Measurements from ENCODE around the gene GRIK4. TPM values are rescaled to one million over a fixed set of nuclear protein-coding genes. Genes with fewer than 3 reads are reported as not detected.

Gene GRIK4
- total RNA-seq, 2 experiments from 2014 or later: not detected

GRCh38 chr11:120514541-120515121 lies 3.1 kb downstream of the GRIK4 start:
- no peak overlapping the region for H3K27ac Mint-ChIP-seq

GRCh38 chr11:120515186-120515723 lies 3.7 kb downstream of the GRIK4 start:
- Mint-ChIP-seq H3K27me3 (peaks cover 36% of the 10 kb centered on the region), H3K36me3 (no peaks in the 10 kb centered on the region), H3K4me3 (no peak overlapping the region), H3K4me1 (peaks cover 3% of the 10 kb centered on the region), H3K9me3 (no peaks in the 10 kb centered on the region), H3K27ac (no peak overlapping the region)
- DNase-seq: peak; percentile 4
- POLR2A ChIA-PET: no interaction called here
- no peak for ATAC-seq (ENCODE audit: low read depth)

More at GRCh38 chr11:120514541-120515121, 3.1 kb downstream of the GRIK4 start:
- Mint-ChIP-seq H3K27me3 (peaks cover 36% of the 10 kb centered on the region), H3K4me1 (peaks cover 3% of the 10 kb centered on the region), H3K36me3 (no peaks in the 10 kb centered on the region), H3K4me3 (no peak overlapping the region), H3K9me3 (no peaks in the 10 kb centered on the region)
- DNase-seq: no peak
- ATAC-seq (ENCODE audit: low read depth): no peak
- POLR2A ChIA-PET: no interaction called here

- DNase-seq (no peak), ATAC-seq (ENCODE audit: low read depth) (no peak)
- Mint-ChIP-seq H3K4me3 (no peak overlapping the region), H3K9me3 (no peaks in the 10 kb centered on the region), H3K4me1 (no peaks in the 10 kb centered on the region), H3K27ac (no peak overlapping the region), H3K27me3 (peaks cover 29% of the 10 kb centered on the region), H3K36me3 (no peaks in the 10 kb centered on the region)
- POLR2A ChIA-PET: no interaction called here
Measured at GRCh38 chr11:120516461-120517389, 5.2 kb downstream of the GRIK4 start.

GRCh38 chr11:120517390-120517761 lies 5.8 kb downstream of the GRIK4 start:
- Mint-ChIP-seq H3K4me1 (no peaks in the 10 kb centered on the region), H3K36me3 (no peaks in the 10 kb centered on the region), H3K27me3 (peaks cover 26% of the 10 kb centered on the region), H3K4me3 (no peak overlapping the region), H3K9me3 (no peaks in the 10 kb centered on the region), H3K27ac (no peak overlapping the region)
- POLR2A ChIA-PET: no interaction called here
- ATAC-seq (ENCODE audit: low read depth) (no peak), DNase-seq (no peak)

GRCh38 chr11:120517801-120518291 lies 6.3 kb downstream of the GRIK4 start:
- DNase-seq (no peak), ATAC-seq (ENCODE audit: low read depth) (no peak)
- Mint-ChIP-seq H3K9me3 (no peaks in the 10 kb centered on the region), H3K4me3 (no peak overlapping the region), H3K27ac (no peak overlapping the region), H3K36me3 (no peaks in the 10 kb centered on the region), H3K4me1 (no peaks in the 10 kb centered on the region), H3K27me3 (peaks cover 24% of the 10 kb centered on the region)
- POLR2A ChIA-PET: no interaction called here

- POLR2A ChIA-PET: no interaction called here
- H3K27ac Mint-ChIP-seq: no peak overlapping the region
- ATAC-seq (ENCODE audit: low read depth) (no peak), DNase-seq (no peak)
- no peaks in the 10 kb centered on the region for H3K4me1 Mint-ChIP-seq
- H3K9me3 Mint-ChIP-seq: no peaks in the 10 kb centered on the region
- H3K4me3 Mint-ChIP-seq: no peak overlapping the region
- no peaks in the 10 kb centered on the region for H3K36me3 Mint-ChIP-seq
- peaks cover 19% of the 10 kb centered on the region for H3K27me3 Mint-ChIP-seq
Measured at GRCh38 chr11:120518356-120518755, 6.8 kb downstream of the GRIK4 start.

- POLR2A ChIA-PET: no interaction called here
- no peaks in the 10 kb centered on the region for H3K4me1 Mint-ChIP-seq
- DNase-seq: no peak
- H3K27me3 Mint-ChIP-seq: peaks cover 17% of the 10 kb centered on the region
- H3K36me3 Mint-ChIP-seq: no peaks in the 10 kb centered on the region
- ATAC-seq (ENCODE audit: low read depth): no peak
- H3K4me3 Mint-ChIP-seq: no peak overlapping the region
- no peaks in the 10 kb centered on the region for H3K9me3 Mint-ChIP-seq
- no peak overlapping the region for H3K27ac Mint-ChIP-seq
Measured at GRCh38 chr11:120519474-120519873, 7.9 kb downstream of the GRIK4 start.

- H3K4me1 Mint-ChIP-seq: no peaks in the 10 kb centered on the region
- H3K36me3 Mint-ChIP-seq: no peaks in the 10 kb centered on the region
- no peak for DNase-seq
- POLR2A ChIA-PET: no interaction called here
- ATAC-seq (ENCODE audit: low read depth): no peak
- H3K4me3 Mint-ChIP-seq: no peak overlapping the region
- H3K9me3 Mint-ChIP-seq: no peaks in the 10 kb centered on the region
- H3K27ac Mint-ChIP-seq: no peak overlapping the region
- peaks cover 12% of the 10 kb centered on the region for H3K27me3 Mint-ChIP-seq
Measured at GRCh38 chr11:120520091-120520822, 8.7 kb downstream of the GRIK4 start.

- Mint-ChIP-seq H3K4me3 (no peak overlapping the region), H3K27me3 (peaks cover 5% of the 10 kb centered on the region), H3K36me3 (no peaks in the 10 kb centered on the region), H3K4me1 (no peaks in the 10 kb centered on the region), H3K27ac (no peak overlapping the region), H3K9me3 (no peaks in the 10 kb centered on the region)
- POLR2A ChIA-PET: no interaction called here
- DNase-seq (no peak), ATAC-seq (ENCODE audit: low read depth) (no peak)
Measured at GRCh38 chr11:120521176-120521575, 9.6 kb downstream of the GRIK4 start.

GRCh38 chr11:120522021-120522420 lies 10.5 kb downstream of the GRIK4 start:
- POLR2A ChIA-PET: no interaction called here

GRCh38 chr11:120522736-120523135 lies 11.2 kb downstream of the GRIK4 start:
- POLR2A ChIA-PET: no interaction called here
- no peak overlapping the region for H3K27ac Mint-ChIP-seq
- peaks cover 2% of the 10 kb centered on the region for H3K27me3 Mint-ChIP-seq
- no peak overlapping the region for H3K4me3 Mint-ChIP-seq
- DNase-seq: no peak
- no peaks in the 10 kb centered on the region for H3K9me3 Mint-ChIP-seq
- no peaks in the 10 kb centered on the region for H3K4me1 Mint-ChIP-seq
- H3K36me3 Mint-ChIP-seq: no peaks in the 10 kb centered on the region
- ATAC-seq (ENCODE audit: low read depth): no peak

More at GRCh38 chr11:120522021-120522420, 10.5 kb downstream of the GRIK4 start:
- no peaks in the 10 kb centered on the region for H3K9me3 Mint-ChIP-seq
- no peaks in the 10 kb centered on the region for H3K36me3 Mint-ChIP-seq
- no peaks in the 10 kb centered on the region for H3K4me1 Mint-ChIP-seq
- DNase-seq: no peak
- H3K4me3 Mint-ChIP-seq: no peak overlapping the region
- H3K27ac Mint-ChIP-seq: no peak overlapping the region
- no peak for ATAC-seq (ENCODE audit: low read depth)
- peaks cover 2% of the 10 kb centered on the region for H3K27me3 Mint-ChIP-seq

GRCh38 chr11:120523196-120523595 lies 11.6 kb downstream of the GRIK4 start:
- no peaks in the 10 kb centered on the region for H3K36me3 Mint-ChIP-seq
- no peaks in the 10 kb centered on the region for H3K9me3 Mint-ChIP-seq
- no peak for DNase-seq
- H3K27me3 Mint-ChIP-seq: peaks cover 2% of the 10 kb centered on the region
- no peak overlapping the region for H3K27ac Mint-ChIP-seq
- ATAC-seq (ENCODE audit: low read depth): no peak
- POLR2A ChIA-PET: no interaction called here
- no peak overlapping the region for H3K4me3 Mint-ChIP-seq
- H3K4me1 Mint-ChIP-seq: no peaks in the 10 kb centered on the region

- H3K27me3 Mint-ChIP-seq: peaks cover 4% of the 10 kb centered on the region
- DNase-seq (no peak), ATAC-seq (ENCODE audit: low read depth) (no peak)
- no peaks in the 10 kb centered on the region for H3K36me3 Mint-ChIP-seq
- H3K4me3 Mint-ChIP-seq: no peak overlapping the region
- H3K9me3 Mint-ChIP-seq: no peaks in the 10 kb centered on the region
- H3K4me1 Mint-ChIP-seq: no peaks in the 10 kb centered on the region
- H3K27ac Mint-ChIP-seq: no peak overlapping the region
- POLR2A ChIA-PET: no interaction called here
Measured at GRCh38 chr11:120524536-120525085, 13.1 kb downstream of the GRIK4 start.

Data from activated naive CD8-positive, alpha-beta T cell treated with anti-CD3 and anti-CD28 coated beads, Interleukin-2, amount 10 ng/mL, durations not matched to agents 7 days and 5 days (primary cell).